Stimulated activated naive CD4-positive, alpha-beta T cell (primary cell): ENCODE results near the gene L2HGDH.

ENCODE experiments used
- DNase-seq, 6 experiments: peaks; one replicate each; lab custom pipeline; 2025; lab: John Stamatoyannopoulos, UW

The L2HGDH gene

DNA sequence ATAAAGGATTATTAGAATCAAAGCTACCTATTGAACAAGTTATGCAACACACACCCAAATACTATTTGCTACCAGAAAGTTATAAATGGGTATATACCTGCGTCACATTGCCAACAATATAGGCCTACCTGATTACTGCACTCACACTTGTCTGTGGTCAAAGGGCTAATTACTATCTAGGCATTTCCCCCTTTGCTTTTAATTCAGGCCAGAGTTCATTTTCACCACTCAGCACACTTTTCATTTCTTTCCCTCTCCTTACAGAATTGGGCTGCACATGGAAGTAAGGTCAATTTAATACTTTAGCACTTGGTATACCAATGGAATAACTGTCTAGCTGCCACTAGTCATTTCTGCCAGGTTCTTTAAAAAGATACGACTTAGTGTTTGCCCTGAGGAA lies 82.3 kb downstream of the L2HGDH start:
- DNase-seq, result no peak

DNA sequence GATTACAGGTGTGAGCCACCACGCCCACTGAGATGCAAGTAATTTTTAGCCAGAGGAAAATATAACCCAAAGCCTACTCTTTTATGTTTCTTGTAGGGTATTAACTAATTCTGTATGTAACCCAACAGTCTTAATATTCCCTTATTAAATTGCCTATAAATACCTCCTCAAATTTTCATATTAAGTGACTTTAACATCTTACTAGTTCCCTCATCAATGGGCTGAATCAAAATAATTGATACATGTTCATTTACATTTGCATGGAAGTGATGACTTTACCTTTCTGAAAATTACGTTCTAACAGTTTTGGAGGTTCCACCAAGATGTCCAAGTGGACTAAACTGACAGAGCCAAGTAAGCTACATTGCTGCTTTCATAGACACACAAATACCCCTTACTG lies 83.7 kb downstream of the L2HGDH start:
- DNase-seq, result no peak

DNA sequence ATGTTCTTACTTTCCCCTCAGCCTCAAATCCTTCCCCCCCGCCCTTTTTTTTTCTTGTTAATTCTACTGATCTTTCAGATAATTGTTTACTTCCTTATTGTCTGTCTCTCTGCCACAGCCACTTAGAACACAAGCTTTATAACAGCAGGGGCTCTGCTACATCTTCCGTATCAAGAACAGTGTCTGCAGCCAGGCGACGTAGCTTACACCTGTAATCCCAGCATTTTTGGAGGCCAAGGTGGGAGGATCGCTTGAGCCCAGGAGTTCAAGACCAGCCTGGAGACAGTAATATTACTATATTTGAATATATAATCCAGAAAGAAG lies 86.1 kb downstream of the L2HGDH start:
- DNase-seq, result no peak

DNA sequence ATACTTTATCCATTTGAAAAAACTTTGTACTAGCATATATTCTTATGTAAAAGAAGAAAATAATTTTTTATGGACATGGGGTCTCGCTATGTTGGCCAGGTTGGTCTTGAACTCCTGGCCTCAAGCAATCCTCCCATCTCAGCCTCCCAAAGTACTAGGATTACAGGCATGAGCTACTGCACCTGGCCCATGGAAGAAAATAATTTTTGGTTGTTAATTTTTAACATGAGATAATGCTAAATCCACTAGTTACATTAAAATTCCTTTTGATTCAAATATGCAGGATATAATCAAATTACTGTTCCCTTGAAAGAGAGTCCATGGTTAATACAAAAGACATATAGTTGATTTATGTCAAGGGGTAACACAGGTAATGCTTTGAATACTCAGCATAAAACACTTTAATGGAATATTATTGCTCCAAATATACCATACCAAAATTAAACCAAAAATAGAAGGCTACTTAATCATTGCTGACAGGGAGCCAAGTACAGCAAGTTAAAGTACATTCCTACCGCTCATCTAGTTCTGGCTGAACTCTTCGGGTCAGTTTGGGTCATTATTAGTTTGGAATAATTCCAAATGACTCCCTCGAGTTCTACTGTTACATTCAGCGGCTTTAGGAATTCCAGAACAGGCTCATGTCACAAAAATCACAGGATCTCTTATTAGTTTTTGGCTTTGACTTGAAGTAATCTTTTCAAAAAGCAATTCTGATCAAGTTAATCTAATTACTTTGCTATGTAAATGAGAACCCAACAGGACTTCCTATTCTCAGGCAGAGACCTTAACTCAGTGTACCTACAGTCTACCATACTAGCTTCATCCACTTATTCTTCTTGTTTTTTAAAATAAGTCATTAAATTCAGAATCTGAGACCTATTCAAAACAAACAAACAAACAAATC lies 86.7 kb downstream of the L2HGDH start:
- no peak for DNase-seq

DNA sequence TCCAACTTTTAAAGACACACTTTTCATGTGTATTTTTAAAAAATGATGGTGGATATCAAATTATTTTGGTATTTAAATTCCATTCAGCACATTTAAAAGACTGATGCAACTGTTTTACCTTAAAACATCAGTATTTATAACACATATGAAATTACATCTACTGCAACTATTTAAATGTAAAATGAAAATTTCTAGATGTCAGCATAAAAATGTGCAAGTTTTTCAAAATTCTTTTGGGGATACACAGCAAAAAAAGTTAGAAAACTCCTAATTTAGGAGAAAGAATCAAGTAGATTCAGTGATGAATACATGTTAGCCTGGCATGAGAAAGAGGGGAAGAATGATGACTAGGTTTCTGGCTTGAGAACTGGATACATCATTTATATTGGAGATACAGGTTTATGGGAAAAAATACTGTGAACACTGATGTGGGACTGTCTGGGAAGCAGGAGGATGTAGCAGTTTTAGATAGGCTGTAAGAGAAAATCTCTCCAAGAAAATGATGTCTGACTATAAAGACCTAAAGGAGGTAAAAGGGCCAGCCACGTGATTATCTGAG lies 89.9 kb downstream of the L2HGDH start:
- DNase-seq, result no peak

DNA sequence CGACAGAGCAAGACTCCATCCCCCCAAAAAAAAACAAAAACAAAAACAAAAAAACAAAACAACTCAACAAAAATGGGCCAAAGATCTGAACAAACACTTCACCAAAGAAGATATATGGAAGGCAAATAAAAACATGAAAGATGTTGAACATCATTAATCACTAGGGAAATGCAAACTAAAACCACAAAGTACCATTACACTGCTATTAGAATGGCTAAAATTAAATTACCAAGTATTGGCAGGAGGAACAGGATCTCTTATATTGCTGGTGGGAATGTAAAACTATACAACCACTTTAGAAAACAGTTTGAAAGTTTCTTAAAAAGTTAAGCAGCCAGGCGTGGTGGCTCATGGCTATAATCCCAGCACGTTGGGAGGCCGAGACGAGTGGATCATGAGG lies 93.5 kb downstream of the L2HGDH start:
- DNase-seq, result no peak

DNA sequence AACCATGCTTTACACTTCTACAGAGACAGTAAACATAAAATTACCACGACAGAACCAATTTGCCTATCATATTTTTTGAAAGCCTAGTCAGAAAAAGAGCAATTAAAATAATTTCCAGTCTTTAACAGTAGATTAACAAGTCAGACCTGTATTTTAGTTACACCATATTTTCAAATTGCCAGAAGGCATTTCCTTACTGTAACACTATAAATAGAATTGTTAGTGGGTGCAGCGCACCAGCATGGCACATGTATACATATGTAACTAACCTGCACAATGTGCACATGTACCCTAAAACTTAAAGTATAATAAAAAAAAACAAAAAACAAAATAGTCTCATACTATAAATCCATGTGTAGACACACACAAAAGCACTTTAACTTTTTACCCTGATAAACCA lies 96.6 kb downstream of the L2HGDH start:
- DNase-seq, result no peak

DNA sequence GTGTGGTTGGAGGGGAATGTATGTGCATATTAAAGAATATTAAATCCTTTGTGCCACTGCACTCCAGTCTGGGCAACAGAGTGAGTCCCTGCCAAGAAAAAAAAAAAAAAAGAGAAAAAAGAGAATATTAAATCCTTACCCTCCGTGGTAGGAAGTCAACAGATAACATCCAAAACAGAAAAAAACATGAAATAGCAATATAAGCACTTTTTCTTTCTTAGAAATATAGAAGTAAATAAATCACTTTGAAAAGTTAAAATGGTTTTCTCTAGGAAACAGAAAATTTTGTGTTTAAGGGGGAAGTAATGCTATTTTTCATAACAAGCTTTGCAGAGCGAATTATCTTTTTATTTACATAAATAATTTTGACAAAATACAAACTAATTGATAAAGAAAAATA lies 98.2 kb downstream of the L2HGDH start:
- DNase-seq, result no peak

DNA sequence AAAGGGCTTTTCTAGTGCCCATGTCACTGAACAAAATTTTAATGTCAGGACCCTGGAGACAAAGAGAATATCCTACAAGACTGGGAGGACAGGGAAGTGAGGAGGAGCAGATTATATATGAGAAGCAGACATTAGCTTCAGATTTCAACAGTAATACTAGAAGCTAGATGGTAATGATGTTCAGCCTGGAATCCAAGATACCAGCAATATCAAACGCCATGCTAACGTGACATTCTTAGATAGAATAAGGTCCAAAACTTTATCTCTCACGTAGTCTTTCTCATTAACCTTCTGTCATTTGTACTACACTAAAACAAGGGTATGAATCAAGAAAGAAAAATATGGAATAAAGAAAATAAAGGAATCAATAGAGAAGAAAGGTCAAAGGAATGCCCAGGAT lies 99.3 kb downstream of the L2HGDH start:
- DNase-seq, result no peak

DNA sequence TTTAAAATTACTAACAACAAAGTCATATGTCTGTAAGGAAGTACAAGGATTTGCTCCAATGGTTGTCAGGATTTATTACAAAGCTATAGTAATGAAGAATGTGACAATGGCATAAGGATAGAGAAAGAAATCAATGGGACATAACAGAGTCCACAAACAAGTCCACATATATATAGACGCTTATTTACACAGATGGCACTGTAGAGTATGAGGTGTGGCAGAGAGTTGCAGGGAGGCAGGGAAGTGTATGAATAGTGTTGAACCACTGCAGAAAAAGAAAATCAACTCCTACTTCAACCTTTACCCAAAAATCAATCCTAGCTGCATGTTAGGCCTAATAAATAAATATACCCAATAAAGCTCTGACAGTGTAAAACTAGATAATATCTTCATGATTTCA lies 102.0 kb downstream of the L2HGDH start:
- no peak for DNase-seq

DNA sequence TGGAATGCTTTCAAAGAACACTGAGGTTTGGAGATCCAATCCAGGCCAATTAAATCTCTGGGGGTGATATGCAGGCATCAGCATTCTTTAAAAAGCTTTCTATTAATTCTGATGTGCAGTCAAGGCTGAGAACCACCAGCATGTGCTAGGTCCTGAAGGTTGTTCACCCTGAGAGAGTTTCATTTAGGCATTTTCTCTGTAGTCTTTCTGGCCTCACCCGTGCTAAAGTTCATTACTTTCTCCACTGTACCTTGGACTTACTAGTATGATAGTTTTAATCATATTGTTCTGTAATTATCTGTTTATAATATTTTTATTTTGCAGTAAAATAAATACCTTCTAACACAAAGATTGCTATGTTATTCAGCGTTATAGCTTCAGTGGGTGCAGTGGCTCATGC lies 113.5 kb downstream of the L2HGDH start:
- DNase-seq, result no peak

DNA sequence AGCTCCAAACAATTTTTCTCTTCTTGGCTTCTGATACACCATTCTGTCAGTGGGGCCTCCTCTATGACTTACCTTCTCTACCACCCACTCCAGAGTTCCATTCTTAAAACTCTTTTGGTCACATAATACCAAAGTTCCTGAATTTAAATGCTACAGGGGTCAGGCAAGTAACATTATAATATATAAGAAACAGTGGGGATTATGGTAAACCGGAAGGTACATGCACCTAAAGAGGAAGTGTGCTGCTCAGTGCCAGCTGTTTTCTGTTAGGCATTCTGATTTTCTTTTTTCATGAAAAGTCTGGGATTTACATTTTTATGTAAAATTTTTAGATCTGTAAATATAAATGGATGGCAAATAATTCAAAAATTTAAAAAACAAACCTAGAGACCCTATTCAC lies 120.5 kb downstream of the L2HGDH start:
- DNase-seq, result no peak
